ENCODE data around the gene RNF187. TPM values are rescaled to one million over a fixed set of nuclear protein-coding genes. Genes with fewer than 3 reads are reported as not detected.

RNF187 gene
- total RNA-seq, 2 donors from 2014 or later, result 35.3 to 35.6 TPM

- DNase-seq (ENCODE audit: low spot score), result no peak
- H3K4me3 ChIP-seq, result no peak overlapping the region
- TF ChIP-seq CTCF (IDR thresholded peaks at IDR 0.05), result no peak
- H3K27me3 ChIP-seq, result no peaks in the 10 kb centered on the region
- H3K4me1 ChIP-seq, result no peaks in the 10 kb centered on the region
- H3K36me3 ChIP-seq, result no peaks in the 10 kb centered on the region
- H3K9me3 ChIP-seq, result no peaks in the 10 kb centered on the region
- no peak overlapping the region for H3K27ac ChIP-seq
Observed at GRCh38 chr1:228517655-228518054, 30.5 kb downstream of the RNF187 start.

GRCh38 chr1:228527596-228527995 is 40.4 kb downstream of the RNF187 start:
- no peaks in the 10 kb centered on the region for H3K36me3 ChIP-seq
- no peak overlapping the region for H3K27ac ChIP-seq
- DNase-seq (ENCODE audit: low spot score), result no peak
- H3K9me3 ChIP-seq, result no peaks in the 10 kb centered on the region
- no peak overlapping the region for H3K4me3 ChIP-seq
- H3K27me3 ChIP-seq, result no peaks in the 10 kb centered on the region
- no peaks in the 10 kb centered on the region for H3K4me1 ChIP-seq
- no peak for TF ChIP-seq CTCF (IDR thresholded peaks at IDR 0.05)

GRCh38 chr1:228528612-228529011 is 41.4 kb downstream of the RNF187 start:
- Histone ChIP-seq H3K27ac (no peak overlapping the region), H3K4me3 (no peak overlapping the region), H3K27me3 (no peaks in the 10 kb centered on the region), H3K36me3 (no peaks in the 10 kb centered on the region), H3K4me1 (no peaks in the 10 kb centered on the region), H3K9me3 (no peaks in the 10 kb centered on the region)
- DNase-seq (ENCODE audit: low spot score), result no peak
- no peak for TF ChIP-seq CTCF (IDR thresholded peaks at IDR 0.05)

- no peak for TF ChIP-seq CTCF (IDR thresholded peaks at IDR 0.05)
- Histone ChIP-seq H3K27me3 (no peaks in the 10 kb centered on the region), H3K4me1 (no peaks in the 10 kb centered on the region), H3K4me3 (no peak overlapping the region), H3K9me3 (no peaks in the 10 kb centered on the region), H3K27ac (no peak overlapping the region), H3K36me3 (no peaks in the 10 kb centered on the region)
- no peak for DNase-seq (ENCODE audit: low spot score)
Observed at GRCh38 chr1:228530086-228530758, 43.0 kb downstream of the RNF187 start.

- no peak for DNase-seq (ENCODE audit: low spot score)
- H3K36me3 ChIP-seq, result no peaks in the 10 kb centered on the region
- H3K4me1 ChIP-seq, result no peaks in the 10 kb centered on the region
- H3K4me3 ChIP-seq, result no peak overlapping the region
- no peak for TF ChIP-seq CTCF (IDR thresholded peaks at IDR 0.05)
- H3K27me3 ChIP-seq, result no peaks in the 10 kb centered on the region
- no peak overlapping the region for H3K27ac ChIP-seq
- no peaks in the 10 kb centered on the region for H3K9me3 ChIP-seq
Observed at GRCh38 chr1:228530951-228531731, 44.0 kb downstream of the RNF187 start.

Data from right atrium auricular region (tissue), 2 donors.